Measurements from ENCODE around the gene OR52J3. TPM values are rescaled to one million over a fixed set of nuclear protein-coding genes. Genes with fewer than 3 reads are reported as not detected.
"Not testable (repeated sequence)": the region's sequence is repeated elsewhere in the genome, so short reads cannot be mapped to it uniquely, and the experiment has no call there.

Gene OR52J3
- total RNA-seq, 1 donor from 2014 or later, result not detected

DNA sequence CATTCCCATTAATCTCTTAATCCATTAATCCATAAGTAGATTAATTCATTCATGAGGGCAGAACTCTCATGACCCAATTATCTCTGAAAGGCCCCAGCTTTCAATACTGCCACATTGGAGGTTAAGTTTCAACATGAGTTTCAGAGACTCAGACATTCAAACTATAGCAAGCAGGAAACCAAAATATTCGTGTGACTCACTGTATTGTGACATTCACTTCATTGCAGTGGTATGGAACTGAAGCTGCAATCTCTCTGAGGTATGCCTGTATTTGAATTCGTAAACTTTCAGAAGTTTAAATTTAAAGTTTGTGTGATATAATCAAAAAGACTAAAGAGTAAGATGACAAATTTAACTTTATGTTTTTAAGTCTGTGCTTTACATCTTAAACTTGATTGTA is 2.9 kb upstream of the OR52J3 start:
- no peak overlapping the region for H3K27ac Mint-ChIP-seq
- no peak overlapping the region for H3K4me2 ChIP-seq

DNA sequence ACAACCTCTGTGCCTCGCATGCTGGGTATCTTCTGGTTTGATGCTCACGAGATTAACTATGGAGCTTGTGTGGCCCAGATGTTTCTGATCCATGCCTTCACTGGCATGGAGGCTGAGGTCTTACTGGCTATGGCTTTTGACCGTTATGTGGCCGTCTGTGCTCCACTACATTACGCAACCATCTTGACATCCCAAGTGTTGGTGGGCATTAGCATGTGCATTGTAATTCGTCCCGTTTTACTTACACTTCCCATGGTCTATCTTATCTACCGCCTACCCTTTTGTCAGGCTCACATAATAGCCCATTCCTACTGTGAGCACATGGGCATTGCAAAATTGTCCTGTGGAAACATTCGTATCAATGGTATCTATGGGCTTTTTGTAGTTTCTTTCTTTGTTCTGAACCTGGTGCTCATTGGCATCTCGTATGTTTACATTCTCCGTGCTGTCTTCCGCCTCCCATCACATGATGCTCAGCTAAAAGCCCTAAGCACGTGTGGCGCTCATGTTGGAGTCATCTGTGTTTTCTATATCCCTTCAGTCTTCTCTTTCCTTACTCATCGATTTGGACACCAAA is 516 bp downstream of the OR52J3 start:
- H3K4me1 ChIP-seq, result no peaks in the 10 kb centered on the region
- Mint-ChIP-seq H3K27me3 (ENCODE audit: insufficient read depth, low read depth) (no peaks in the 10 kb centered on the region), H3K4me1 (peaks cover 7% of the 10 kb centered on the region), H3K4me3 (no peak overlapping the region), H3K27ac (no peak overlapping the region), H3K9me3 (no peaks in the 10 kb centered on the region), H3K36me3 (no peaks in the 10 kb centered on the region)
- TF ChIP-seq EZH2 (IDR thresholded peaks at IDR 0.05), result no peak
- TF ChIP-seq EZH2phosphoT487 (IDR thresholded peaks at IDR 0.05), result no peak
- TF ChIP-seq, protein P1, sequence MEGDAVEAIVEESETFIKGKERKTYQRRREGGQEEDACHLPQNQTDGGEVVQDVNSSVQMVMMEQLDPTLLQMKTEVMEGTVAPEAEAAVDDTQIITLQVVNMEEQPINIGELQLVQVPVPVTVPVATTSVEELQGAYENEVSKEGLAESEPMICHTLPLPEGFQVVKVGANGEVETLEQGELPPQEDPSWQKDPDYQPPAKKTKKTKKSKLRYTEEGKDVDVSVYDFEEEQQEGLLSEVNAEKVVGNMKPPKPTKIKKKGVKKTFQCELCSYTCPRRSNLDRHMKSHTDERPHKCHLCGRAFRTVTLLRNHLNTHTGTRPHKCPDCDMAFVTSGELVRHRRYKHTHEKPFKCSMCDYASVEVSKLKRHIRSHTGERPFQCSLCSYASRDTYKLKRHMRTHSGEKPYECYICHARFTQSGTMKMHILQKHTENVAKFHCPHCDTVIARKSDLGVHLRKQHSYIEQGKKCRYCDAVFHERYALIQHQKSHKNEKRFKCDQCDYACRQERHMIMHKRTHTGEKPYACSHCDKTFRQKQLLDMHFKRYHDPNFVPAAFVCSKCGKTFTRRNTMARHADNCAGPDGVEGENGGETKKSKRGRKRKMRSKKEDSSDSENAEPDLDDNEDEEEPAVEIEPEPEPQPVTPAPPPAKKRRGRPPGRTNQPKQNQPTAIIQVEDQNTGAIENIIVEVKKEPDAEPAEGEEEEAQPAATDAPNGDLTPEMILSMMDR (IDR thresholded peaks at IDR 0.05), result no peak
- no peaks in the 10 kb centered on the region for H3K36me3 ChIP-seq
- no peaks in the 10 kb centered on the region for H3K27me3 ChIP-seq
- no peak overlapping the region for H2AFZ ChIP-seq (replicated peaks)
- no peak overlapping the region for H3K4me3 ChIP-seq
- no peaks in the 10 kb centered on the region for H3K79me2 ChIP-seq (ENCODE audit: low read depth)
- H3K9me3 ChIP-seq (ENCODE audit: low read depth), result no peaks in the 10 kb centered on the region
- DNase-seq (ENCODE audit: low spot score), result no peak
- H3K9ac ChIP-seq, result no peak overlapping the region
- H4K20me1 ChIP-seq (ENCODE audit: low read depth), result no peaks in the 10 kb centered on the region
- H3K27ac ChIP-seq, result no peak overlapping the region
- H3K4me2 ChIP-seq, result no peak overlapping the region
- no peaks in the 10 kb centered on the region for H3F3A ChIP-seq (ENCODE audit: low read depth)

More for the DNA sequence above, 2.9 kb upstream of the OR52J3 start:
- H3K4me3 ChIP-seq, result no peak overlapping the region
- no peak for TF ChIP-seq EZH2 (IDR thresholded peaks at IDR 0.05)
- no peak for TF ChIP-seq EZH2phosphoT487 (IDR thresholded peaks at IDR 0.05)
- TF ChIP-seq, protein P1 (IDR thresholded peaks at IDR 0.05), result no peak
- H3K79me2 ChIP-seq (ENCODE audit: low read depth), result no peaks in the 10 kb centered on the region
- H4K20me1 ChIP-seq (ENCODE audit: low read depth), result no peaks in the 10 kb centered on the region
- H3K36me3 Mint-ChIP-seq, result no peaks in the 10 kb centered on the region
- no peaks in the 10 kb centered on the region for H3K9me3 Mint-ChIP-seq
- no peaks in the 10 kb centered on the region for H3K4me1 ChIP-seq
- no peak overlapping the region for H3K27ac ChIP-seq
- H3K27me3 Mint-ChIP-seq (ENCODE audit: insufficient read depth, low read depth), result no peaks in the 10 kb centered on the region
- DNase-seq (ENCODE audit: low spot score), result no peak
- no peak overlapping the region for H3K4me3 Mint-ChIP-seq
- no peak overlapping the region for H2AFZ ChIP-seq (replicated peaks)
- H3K27me3 ChIP-seq, result no peaks in the 10 kb centered on the region
- H3K4me1 Mint-ChIP-seq, result peaks cover 7% of the 10 kb centered on the region
- no peaks in the 10 kb centered on the region for H3K9me3 ChIP-seq (ENCODE audit: low read depth)
- H3F3A ChIP-seq (ENCODE audit: low read depth), result no peaks in the 10 kb centered on the region
- no peaks in the 10 kb centered on the region for H3K36me3 ChIP-seq
- H3K9ac ChIP-seq, result no peak overlapping the region

DNA sequence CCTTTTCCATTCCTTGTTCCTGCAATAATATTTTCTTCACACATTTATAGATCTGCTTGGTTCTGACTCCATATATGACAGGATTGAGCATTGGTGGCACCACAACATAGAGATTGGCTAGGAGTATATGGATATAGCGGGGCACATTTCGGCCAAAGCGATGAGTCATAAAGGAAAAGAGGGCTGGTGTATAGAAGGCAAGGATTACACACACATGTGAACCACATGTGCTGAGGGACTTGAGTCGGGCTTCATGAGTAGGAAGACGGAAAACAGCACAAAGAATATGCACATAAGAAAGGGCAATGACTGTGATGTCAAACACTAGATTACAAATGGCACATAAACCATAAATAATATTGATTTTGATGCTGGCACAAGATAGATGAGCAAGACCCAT is 12.4 kb downstream of the OR52J3 start:
- H2AFZ ChIP-seq (replicated peaks); H3K79me2 ChIP-seq (ENCODE audit: low read depth); H3K27me3 Mint-ChIP-seq (ENCODE audit: insufficient read depth, low read depth); H3K36me3 ChIP-seq; H3K9me3 ChIP-seq (ENCODE audit: low read depth); H3K4me1 ChIP-seq; H4K20me1 ChIP-seq (ENCODE audit: low read depth); H3K27me3 ChIP-seq; H3F3A ChIP-seq (ENCODE audit: low read depth); DNase-seq (ENCODE audit: low spot score); H3K27ac ChIP-seq; H3K4me3 Mint-ChIP-seq; H3K4me2 ChIP-seq; H3K36me3 Mint-ChIP-seq; H3K4me3 ChIP-seq; H3K4me1 Mint-ChIP-seq; H3K27ac Mint-ChIP-seq; H3K9me3 Mint-ChIP-seq; H3K9ac ChIP-seq: not testable (repeated sequence)

DNA sequence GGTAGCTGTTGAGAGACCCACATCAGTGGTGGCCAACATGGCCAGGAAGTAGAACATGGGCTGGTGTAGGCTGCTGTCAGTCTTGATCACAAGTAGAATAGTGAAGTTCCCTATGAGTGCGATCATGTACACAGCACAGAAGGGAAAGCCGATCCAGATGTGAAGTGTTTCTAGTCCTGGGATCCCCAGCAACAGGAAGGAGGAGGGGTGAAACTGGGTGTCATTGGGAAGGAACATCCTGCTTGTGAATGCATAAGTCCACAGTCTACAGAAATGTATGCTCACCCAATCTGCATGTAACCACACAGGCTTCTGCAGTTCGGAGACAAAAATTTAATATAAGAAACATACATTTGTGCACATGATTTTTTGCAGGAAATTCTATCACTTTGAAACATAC is 13.1 kb downstream of the OR52J3 start, which contains the start of gene OR52E2:
OR52E2 (minus strand) TSS at position 237 of the 400 bp plus-strand sequence; CDS start at position 237, 0 bp downstream.
- H3K4me3 ChIP-seq, result no peak within 1 kb of the TSS

More for the DNA sequence above, 13.1 kb downstream of the OR52J3 start, which contains the start of gene OR52E2:
- H3K27ac Mint-ChIP-seq, result no peak within 1 kb of the TSS
- no peaks in the 10 kb centered on the region for H3K27me3 Mint-ChIP-seq (ENCODE audit: insufficient read depth, low read depth)
- Histone ChIP-seq H3K27ac (no peak within 1 kb of the TSS), H3F3A (ENCODE audit: low read depth) (no peaks in the 10 kb centered on the region), H4K20me1 (ENCODE audit: low read depth) (no peaks in the 10 kb centered on the region), H3K36me3 (no peaks in the 10 kb centered on the region), H2AFZ (replicated peaks) (no peak within 1 kb of the TSS), H3K4me1 (no peaks in the 10 kb centered on the region), H3K79me2 (ENCODE audit: low read depth) (no peaks in the 10 kb centered on the region), H3K9me3 (ENCODE audit: low read depth) (no peaks in the 10 kb centered on the region), H3K27me3 (no peaks in the 10 kb centered on the region), H3K9ac (no peak within 1 kb of the TSS), H3K4me2 (no peak within 1 kb of the TSS)
- no peaks in the 10 kb centered on the region for H3K4me1 Mint-ChIP-seq
- TF ChIP-seq EZH2 (IDR thresholded peaks at IDR 0.05), result no peak
- no peak for TF ChIP-seq EZH2phosphoT487 (IDR thresholded peaks at IDR 0.05)
- TF ChIP-seq, protein P1 (IDR thresholded peaks at IDR 0.05), result no peak
- DNase-seq (ENCODE audit: low spot score), result no peak
- no peaks in the 10 kb centered on the region for H3K9me3 Mint-ChIP-seq
- H3K36me3 Mint-ChIP-seq, result no peaks in the 10 kb centered on the region
- no peak within 1 kb of the TSS for H3K4me3 Mint-ChIP-seq

Data from neural progenitor cell (in vitro differentiated cells).